GM12864 (cell line): Measurements from ENCODE around the gene GSDME.

Source experiments
- DNase-seq: peaks from one replicate; pipeline ENCODE4 v3.0.0-alpha.2; 2011; ENCODE audit warnings: low read depth
- H3K4me3 ChIP-seq: 2 replicates; pipeline ENCODE4 v1.5.1; 2011; ENCODE audit warnings: mild to moderate bottlenecking, low read depth, low read length, control low read depth
- TF ChIP-seq, protein P1 (sequence below): IDR thresholded peaks from 2 replicates; pipeline ENCODE4 v1.5.1; 2011; ENCODE audit warnings: low read depth, mild to moderate bottlenecking, moderate library complexity, low read length, control low read depth, inconsistent platforms; ENCODE audit errors: missing control alignments

The GSDME gene

GRCh38 chr7:24763303-24763901, 6.1 kb upstream of the GSDME start:
- no peak overlapping the region for H3K4me3 ChIP-seq
- no peak for DNase-seq
- TF ChIP-seq, protein P1, sequence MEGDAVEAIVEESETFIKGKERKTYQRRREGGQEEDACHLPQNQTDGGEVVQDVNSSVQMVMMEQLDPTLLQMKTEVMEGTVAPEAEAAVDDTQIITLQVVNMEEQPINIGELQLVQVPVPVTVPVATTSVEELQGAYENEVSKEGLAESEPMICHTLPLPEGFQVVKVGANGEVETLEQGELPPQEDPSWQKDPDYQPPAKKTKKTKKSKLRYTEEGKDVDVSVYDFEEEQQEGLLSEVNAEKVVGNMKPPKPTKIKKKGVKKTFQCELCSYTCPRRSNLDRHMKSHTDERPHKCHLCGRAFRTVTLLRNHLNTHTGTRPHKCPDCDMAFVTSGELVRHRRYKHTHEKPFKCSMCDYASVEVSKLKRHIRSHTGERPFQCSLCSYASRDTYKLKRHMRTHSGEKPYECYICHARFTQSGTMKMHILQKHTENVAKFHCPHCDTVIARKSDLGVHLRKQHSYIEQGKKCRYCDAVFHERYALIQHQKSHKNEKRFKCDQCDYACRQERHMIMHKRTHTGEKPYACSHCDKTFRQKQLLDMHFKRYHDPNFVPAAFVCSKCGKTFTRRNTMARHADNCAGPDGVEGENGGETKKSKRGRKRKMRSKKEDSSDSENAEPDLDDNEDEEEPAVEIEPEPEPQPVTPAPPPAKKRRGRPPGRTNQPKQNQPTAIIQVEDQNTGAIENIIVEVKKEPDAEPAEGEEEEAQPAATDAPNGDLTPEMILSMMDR, result no peak

- TF ChIP-seq, protein P1, result no peak
- H3K4me3 ChIP-seq, result no peak overlapping the region
- no peak for DNase-seq
Measured at GRCh38 chr7:24762771-24763170, 5.5 kb upstream of the GSDME start.

DNA sequence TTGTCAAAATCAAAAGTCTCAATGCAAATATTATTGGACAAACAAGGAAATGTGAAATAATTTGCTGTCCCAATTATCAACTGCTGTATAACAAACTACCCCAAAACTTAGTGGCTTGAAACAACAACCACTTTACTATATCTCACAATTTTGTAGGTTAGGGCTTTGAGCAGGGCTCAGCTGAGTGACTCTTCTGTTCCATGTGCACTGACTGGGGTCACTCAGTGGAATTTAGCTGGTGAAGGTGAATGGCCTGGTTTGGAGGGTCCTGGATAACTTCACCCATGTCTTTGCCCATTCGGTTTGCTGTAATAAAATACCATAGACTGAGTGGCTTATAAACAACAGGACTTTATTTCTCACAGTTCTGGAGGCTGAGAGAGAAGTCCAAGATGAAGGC, 3.7 kb upstream of the GSDME start:
- H3K4me3 ChIP-seq, result no peak overlapping the region
- no peak for DNase-seq
- TF ChIP-seq, protein P1, result no peak

DNA sequence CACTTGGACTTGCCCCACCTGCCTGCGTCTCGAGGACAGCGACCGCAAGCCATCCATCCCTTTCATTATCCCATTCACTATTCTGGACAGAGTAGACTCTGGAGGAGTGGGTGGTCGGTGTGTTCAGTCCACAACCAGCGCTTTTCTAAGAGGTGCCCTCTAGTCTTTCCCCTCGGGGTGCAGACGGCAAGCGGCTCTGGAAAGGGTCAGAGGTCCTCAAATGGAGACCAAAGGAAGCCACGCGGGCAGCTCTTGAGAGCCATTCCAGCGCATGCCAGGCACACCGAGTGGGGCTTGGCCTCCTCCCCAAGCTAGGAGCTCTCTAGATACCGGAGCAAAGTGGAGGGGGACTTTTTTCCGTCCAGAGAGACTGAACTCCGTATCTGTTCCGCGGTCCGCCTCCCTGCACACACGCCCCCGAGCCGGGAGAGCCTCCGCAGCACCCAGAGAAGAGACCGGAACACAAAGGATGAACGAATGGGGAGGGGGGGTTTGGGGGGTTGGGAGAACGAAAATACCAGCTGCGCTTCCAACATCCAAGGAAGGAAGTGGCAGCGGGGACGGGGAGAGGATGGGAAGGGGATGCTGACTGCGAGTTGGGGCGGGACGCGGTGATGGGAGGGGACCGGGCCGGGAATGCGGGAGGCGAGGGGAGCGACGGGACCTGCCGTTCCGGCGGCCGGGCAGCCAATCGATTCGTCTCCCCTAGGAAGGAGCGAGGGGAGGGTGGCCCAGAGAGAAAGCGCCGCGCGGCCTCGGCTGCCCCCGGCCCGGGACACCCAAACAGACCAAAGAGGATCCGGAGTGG, 515 bp downstream of the GSDME start:
- no peak for DNase-seq
- peak overlapping the region; percentile 75 for H3K4me3 ChIP-seq
- TF ChIP-seq, protein P1, result no peak

DNA sequence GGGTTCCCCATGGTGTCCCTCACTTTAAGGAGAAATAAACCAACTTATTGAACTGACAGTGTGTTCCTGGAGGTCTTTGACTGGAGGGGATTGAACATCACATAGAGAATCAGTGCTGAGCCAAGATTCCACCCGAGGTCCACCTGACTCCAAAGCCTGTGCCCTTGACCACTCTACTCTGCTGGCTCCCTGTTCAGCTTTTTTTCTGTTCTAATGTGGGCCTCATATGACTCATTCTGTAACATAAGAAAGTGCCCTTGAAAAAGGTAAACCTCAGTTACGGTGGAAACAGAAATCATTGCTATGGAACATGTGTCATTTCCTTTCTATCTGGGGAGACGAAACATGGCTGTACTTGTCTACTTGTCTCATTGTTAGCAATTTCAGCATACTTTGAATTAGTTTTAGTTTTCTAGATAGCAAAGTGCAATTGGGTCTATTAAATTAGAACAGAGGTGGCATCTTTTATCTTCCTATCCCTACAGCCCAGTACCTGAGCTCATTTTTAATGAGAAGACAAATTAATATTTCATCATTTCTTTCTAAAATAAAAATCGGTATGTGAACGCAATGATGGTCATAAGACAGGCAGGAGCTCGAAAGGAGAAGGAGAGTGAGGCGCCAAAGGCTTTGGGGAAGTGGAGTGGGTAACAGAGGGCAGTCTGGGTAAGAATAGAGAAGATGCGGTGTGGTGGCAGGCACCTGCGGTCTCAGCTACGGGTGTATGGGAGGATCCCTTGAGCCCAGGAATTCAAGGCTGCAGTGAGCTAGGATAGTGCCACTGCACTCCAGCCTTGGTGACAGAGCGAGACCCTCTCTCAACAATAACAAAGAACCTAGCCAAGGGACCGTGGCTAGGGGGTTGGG, 1.5 kb downstream of the GSDME start:
- TF ChIP-seq, protein P1, result no peak
- H3K4me3 ChIP-seq, result peak overlapping the region; percentile 75
- peak; percentile 77 for DNase-seq

DNA sequence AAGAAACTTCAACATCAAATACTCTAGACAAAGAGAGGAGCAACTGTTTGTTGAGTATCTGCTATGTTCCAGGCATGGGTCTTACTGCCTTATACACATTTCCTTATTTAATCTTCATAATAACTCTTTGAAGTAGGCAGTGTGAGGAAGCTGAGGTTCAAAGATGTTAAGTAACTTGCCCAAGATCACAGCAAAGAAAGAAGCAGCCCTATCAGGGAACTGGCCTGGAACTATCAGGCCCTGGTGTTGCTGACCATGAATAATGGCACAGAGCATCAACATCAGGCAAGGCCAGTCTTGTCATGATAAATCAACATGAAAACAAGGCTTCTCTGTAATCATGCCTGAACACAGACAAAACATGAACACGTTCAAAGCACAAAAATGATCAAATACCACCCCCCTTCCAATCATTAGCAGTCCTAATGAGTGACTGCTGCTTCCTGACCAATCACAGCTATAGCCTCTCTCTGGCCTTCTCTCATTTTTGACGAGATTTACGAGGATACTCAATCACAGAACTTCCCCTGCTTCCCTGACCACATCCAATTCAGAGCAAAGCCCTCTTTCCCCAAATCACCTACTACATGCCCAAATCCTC, 2.3 kb downstream of the GSDME start:
- TF ChIP-seq, protein P1, result no peak
- H3K4me3 ChIP-seq, result peak overlapping the region; percentile 37; the same call in 1 of the 2 replicates
- no peak for DNase-seq
